A549 (cell line): ENCODE results near the gene GJA4.

Experiments used
- BHLHE40 ChIP-seq: IDR thresholded peaks from 2 replicates; pipeline ENCODE4 v1.6.1; 2012; ENCODE audit warnings: low read depth, low read length, inconsistent platforms
- CEBPB ChIP-seq, 2 experiments: fragments of >200 bp in 1 of 2; sonication (Bioruptor Twin) in 1 of 2; formaldehyde crosslinking in 1 of 2; IDR thresholded peaks; 2 replicates each; pipeline ENCODE4 v1.6.1; 2012 to 2016
- CHD2 ChIP-seq: fragments of 150-350 bp; IDR thresholded peaks from 2 replicates; pipeline ENCODE4 v1.6.1; 2014; ENCODE audit warnings: low read length; ENCODE audit not compliant: partially characterized antibody
- EHF ChIP-seq: fragments of 250-450 bp; sonication (Bioruptor Pico); IDR thresholded peaks from 2 replicates; pipeline ENCODE4 v1.5.0; 2020; ENCODE audit warnings: mild to moderate bottlenecking
- EP300 ChIP-seq, 2 experiments: fragments of >200 bp; sonication (Bioruptor Twin); formaldehyde crosslinking; IDR thresholded peaks; 2 replicates in 1 of 2; 3 replicates in 1 of 2; pipeline ENCODE4 v1.6.1; 2016 to 2017
- FOSB ChIP-seq: fragments of 250-450 bp; sonication (Bioruptor Pico); IDR thresholded peaks from 2 replicates; pipeline ENCODE4 v1.5.0; 2020; ENCODE audit warnings: mild to moderate bottlenecking, moderate library complexity
- HOXA7 ChIP-seq: fragments of 250-450 bp; sonication (Bioruptor Pico); IDR thresholded peaks from 2 replicates; pipeline ENCODE4 v1.5.0; 2020; ENCODE audit warnings: mild to moderate bottlenecking, moderate library complexity
- PHF8 ChIP-seq: fragments of 200-600 bp; sonication (generic); IDR thresholded peaks from 2 replicates; pipeline ENCODE4 v1.6.1; 2016; ENCODE audit warnings: low read depth, mild to moderate bottlenecking, antibody characterized with exemption, moderate library complexity, borderline replicate concordance
- POLR2A ChIP-seq: IDR thresholded peaks from 2 replicates; pipeline ENCODE4 v1.6.1; 2012; ENCODE audit warnings: mild to moderate bottlenecking, low read length
- POLR2AphosphoS2 ChIP-seq: conservative IDR thresholded peaks from 2 replicates; pipeline ENCODE4 v1.6.1; 2012; ENCODE audit warnings: low read length, improper control_type of control experiment, inconsistent platforms
- ZFP36 ChIP-seq: fragments of 450-650 bp; IDR thresholded peaks from 2 replicates; pipeline ENCODE4 v1.6.1; 2014; ENCODE audit warnings: borderline replicate concordance; ENCODE audit not compliant: partially characterized antibody
- TF ChIP-seq, protein P1 (sequence below): fragments of >200 bp; sonication (Bioruptor Twin); formaldehyde crosslinking; IDR thresholded peaks from 3 replicates; pipeline ENCODE4 v1.5.1; 2016

DNA sequence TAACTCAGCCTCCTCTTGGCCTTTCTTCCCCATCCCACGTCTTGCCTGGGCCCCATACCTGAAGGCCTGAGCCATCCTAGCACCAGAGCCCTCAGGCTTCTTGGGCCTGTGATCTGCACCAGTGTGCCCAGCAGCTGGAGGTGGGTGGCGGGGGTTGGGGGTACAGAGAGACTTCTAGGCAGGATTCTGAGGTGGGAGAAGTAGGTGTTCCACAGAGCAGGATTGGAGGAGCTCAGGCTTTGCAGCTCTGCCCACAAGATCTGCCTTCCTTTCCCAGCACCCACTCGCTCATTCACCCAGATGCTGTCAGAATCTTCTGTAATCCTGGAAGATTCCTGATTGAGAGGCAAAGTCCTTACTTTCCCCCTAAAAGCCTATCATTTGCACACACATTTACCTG lies 47.9 kb upstream of the GJA4 start:
- TF ChIP-seq HOXA7 (CRISPR knock-in tag) (no peak), POLR2AphosphoS2 (no peak), CHD2 (no peak), EP300 (IDR thresholded peaks at IDR 0.05) (no peak), EHF (CRISPR knock-in tag) (no peak), BHLHE40 (no peak), POLR2A (no peak), PHF8 (no peak), FOSB (no peak), ZFP36 (no peak), CEBPB (IDR thresholded peaks at IDR 0.05) (no peak)
- TF ChIP-seq, protein P1, sequence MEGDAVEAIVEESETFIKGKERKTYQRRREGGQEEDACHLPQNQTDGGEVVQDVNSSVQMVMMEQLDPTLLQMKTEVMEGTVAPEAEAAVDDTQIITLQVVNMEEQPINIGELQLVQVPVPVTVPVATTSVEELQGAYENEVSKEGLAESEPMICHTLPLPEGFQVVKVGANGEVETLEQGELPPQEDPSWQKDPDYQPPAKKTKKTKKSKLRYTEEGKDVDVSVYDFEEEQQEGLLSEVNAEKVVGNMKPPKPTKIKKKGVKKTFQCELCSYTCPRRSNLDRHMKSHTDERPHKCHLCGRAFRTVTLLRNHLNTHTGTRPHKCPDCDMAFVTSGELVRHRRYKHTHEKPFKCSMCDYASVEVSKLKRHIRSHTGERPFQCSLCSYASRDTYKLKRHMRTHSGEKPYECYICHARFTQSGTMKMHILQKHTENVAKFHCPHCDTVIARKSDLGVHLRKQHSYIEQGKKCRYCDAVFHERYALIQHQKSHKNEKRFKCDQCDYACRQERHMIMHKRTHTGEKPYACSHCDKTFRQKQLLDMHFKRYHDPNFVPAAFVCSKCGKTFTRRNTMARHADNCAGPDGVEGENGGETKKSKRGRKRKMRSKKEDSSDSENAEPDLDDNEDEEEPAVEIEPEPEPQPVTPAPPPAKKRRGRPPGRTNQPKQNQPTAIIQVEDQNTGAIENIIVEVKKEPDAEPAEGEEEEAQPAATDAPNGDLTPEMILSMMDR = no peak
